ENCODE data around the gene AFMID.

GRCh38 chr17:78206298-78206697 is 19.1 kb downstream of the AFMID start:
- TF ChIP-seq CTCF (IDR thresholded peaks at IDR 0.05) (no peak), POLR2A (IDR thresholded peaks at IDR 0.05) (no peak)
